H1 (cell line): ENCODE data around the gene LPP. TPM values are rescaled to one million over a fixed set of nuclear protein-coding genes. Genes with fewer than 3 reads are reported as not detected.

Experiments used
- CEBPB ChIP-seq: IDR thresholded peaks from 2 replicates; pipeline ENCODE4 v1.6.1; 2012; ENCODE audit warnings: low read depth, low read length
- CTCF ChIP-seq, 3 experiments: IDR thresholded peaks; 1 replicate in 2 of 3; 2 replicates in 1 of 3; pipeline versions ENCODE4 v1.5.1 to v1.6.1; 2011; ENCODE audit warnings: low read length in 3 of 3, mild to moderate bottlenecking in 3 of 3, inconsistent platforms in 2 of 3, low read depth in 1 of 3, moderate library complexity in 1 of 3; ENCODE audit not compliant: insufficient read depth in 1 of 3; ENCODE audit errors: control extremely low read depth in 1 of 3
- EP300 ChIP-seq, 2 experiments: IDR thresholded peaks; 1 replicate in 1 of 2; 2 replicates in 1 of 2; pipeline ENCODE4 v1.6.1; 2011 to 2012; ENCODE audit warnings: low read depth in 2 of 2, low read length in 2 of 2, mild to moderate bottlenecking in 2 of 2, borderline replicate concordance in 1 of 2, inconsistent platforms in 1 of 2, moderate library complexity in 1 of 2
- NRF1 ChIP-seq: IDR thresholded peaks from 2 replicates; pipeline ENCODE4 v1.6.1; 2011; ENCODE audit warnings: mild to moderate bottlenecking, low read depth, low read length, improper control_type of control experiment
- POU5F1 ChIP-seq: IDR thresholded peaks from 2 replicates; pipeline ENCODE4 v1.6.1; 2011; ENCODE audit warnings: low read depth, mild to moderate bottlenecking, low read length, moderate library complexity
- TCF12 ChIP-seq: IDR thresholded peaks from 2 replicates; pipeline ENCODE4 v1.6.1; 2011; ENCODE audit warnings: low read depth, mild to moderate bottlenecking, low read length
- ZNF274 ChIP-seq: IDR thresholded peaks from 2 replicates; pipeline ENCODE4 v1.7.0; 2012; ENCODE audit warnings: low read length, borderline replicate concordance; ENCODE audit errors: extremely low read depth
- polyA plus RNA-seq, 7 experiments: library from polyadenylated mRNA; depleted of rRNA in 3 of 7; stranded (reverse) in 5 of 7; unstranded in 2 of 7; fragments of >200 nt in 5 of 7; fragments of 200-250 nt in 2 of 7; gene quantifications; 1 replicate in 5 of 7; 2 replicates in 1 of 7; 4 replicates in 1 of 7; pipeline versions ENCODE4 v1.2.1 to v1.2.3, GENCODE V29; 2011 to 2013; ENCODE audit warnings: missing spikeins in 2 of 7, mixed read lengths in 2 of 7
- total RNA-seq: library from RNA; stranded (reverse); fragmentation: NEBNext Ultra II Directional; extraction: Animal tissue kit (Norgen Biotek cat#: 25700); gene quantifications from 2 replicates; pipeline ENCODE4 v1.2.1, GENCODE V29; 2021

Gene LPP
- total and polyA plus RNA-seq, 2 of the 8 experiments (the other 6 are each of a cell fraction or from before 2014, with no cell fraction given): 10.0 to 53.3 TPM

GRCh38 chr3:188292251-188292650 is 138.3 kb downstream of the LPP start (continued):
- TF ChIP-seq CTCF (IDR thresholded peaks at IDR 0.05; ENCODE audit: control extremely low read depth in 1 of 3, insufficient read depth in 1 of 3, low read depth in 1 of 3, low read length in 3 of 3) (no peak), CEBPB (no peak), EP300 (IDR thresholded peaks at IDR 0.05; ENCODE audit: borderline replicate concordance in 1 of 2, low read depth in 2 of 2, low read length in 2 of 2) (no peak), TCF12 (no peak), ZNF274 (no peak), NRF1 (no peak), POU5F1 (no peak)
